A172 (cell line): ENCODE data around the gene LSM10. TPM values are rescaled to one million over a fixed set of nuclear protein-coding genes. Genes with fewer than 3 reads are reported as not detected.

ENCODE experiments used
- DNase-seq: peaks from one replicate; pipeline ENCODE4 v3.0.0-alpha.2; 2015; ENCODE audit warnings: low spot score
- total RNA-seq: library from RNA; depleted of rRNA; stranded (reverse); fragments of >200 nt; shearing (Covaris generic); gene quantifications from 2 replicates; pipeline ENCODE4 v1.2.3, GENCODE V29; 2014; rRNA removed

Gene LSM10
- 6.4 and 7.0 TPM in 2 replicates for total RNA-seq

DNA sequence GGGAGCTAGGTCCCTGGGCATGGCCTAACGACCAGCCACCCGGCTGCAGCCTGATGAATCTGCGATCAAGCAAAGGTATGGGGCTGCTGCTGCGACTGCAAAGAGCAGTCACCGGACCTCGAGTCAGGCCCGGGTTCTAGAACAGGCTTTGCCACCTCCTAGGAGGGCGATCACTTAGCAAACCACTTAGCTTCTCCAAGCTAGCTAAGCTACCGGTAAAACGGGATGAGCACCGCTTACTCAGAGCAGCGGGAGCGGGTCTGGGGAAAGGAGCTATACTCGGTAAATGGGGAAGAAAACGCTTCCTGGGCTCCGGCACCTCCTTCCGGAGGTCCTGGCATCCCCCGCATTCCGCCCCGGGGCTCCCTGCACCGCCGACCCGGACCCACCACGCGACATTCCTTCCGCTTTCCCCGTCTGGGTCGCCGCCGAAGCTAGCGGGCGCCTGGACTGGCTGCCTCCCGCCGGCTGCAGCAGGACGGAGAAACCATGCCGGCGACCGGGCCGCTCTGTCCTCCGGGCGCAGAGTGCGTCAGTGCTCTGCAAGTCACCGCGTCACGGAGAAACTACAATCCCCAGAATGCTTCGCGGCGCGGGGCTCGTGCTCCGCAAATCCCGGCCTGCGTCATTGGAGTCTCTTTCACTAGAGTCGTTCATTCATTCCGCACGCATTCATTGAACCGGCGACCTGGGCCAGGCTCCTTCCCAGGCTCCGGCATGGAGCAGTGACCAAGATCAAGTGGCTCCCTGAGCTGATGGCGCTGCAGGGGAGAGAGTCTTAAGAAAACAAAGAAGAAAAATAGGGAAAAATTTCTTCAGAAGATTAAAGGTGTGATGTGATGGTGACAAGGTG is at the start of gene LSM10:
LSM10 (minus strand) TSS at position 531 of the 853 bp plus-strand sequence. CDS start 3,779 bp downstream, outside the sequence.
- DNase-seq = peak; percentile 78

GRCh38 chr1:36447450-36447849 is 49.7 kb upstream of the LSM10 start:
- no peak for DNase-seq

DNA sequence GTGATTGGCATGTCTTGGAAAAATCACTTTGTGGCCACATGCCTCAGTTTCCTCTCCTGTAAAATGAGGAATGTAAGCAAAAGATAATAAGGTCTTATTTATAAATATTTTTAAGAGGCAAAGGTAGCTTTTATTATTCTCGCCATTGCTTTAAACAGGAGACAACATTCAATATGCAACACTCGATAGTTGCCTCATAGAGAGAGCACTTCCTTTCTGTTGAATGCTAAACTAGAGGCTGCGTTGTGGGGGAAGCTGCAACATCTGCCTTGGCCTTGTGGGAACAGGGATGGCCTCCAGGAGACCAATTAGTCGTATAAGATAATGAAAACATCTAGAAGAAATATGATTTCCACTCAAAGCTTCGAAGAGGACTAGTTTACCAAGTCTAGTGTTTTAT is 49.0 kb upstream of the LSM10 start:
- DNase-seq = no peak

DNA sequence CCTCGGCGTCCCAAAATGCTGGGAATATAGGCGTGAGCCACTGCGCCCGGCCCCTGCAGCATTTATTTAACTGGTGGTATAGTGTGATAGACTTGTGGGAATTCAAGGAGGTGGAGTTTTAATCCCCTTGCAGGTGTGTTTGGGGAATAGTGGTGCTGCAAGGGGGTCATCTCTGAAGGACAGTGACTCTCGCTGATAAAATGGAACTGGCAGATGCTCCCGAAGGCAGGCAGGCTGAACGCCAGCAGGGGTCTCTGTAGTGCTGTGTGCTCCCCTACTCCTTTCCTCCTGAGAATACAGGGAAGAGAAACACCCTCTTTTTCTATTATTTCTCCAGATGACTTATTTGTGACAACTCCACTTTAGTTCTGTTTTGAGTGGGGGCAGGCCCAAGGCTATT is 48.6 kb upstream of the LSM10 start:
- no peak for DNase-seq

GRCh38 chr1:36443297-36443696 is 45.6 kb upstream of the LSM10 start:
- DNase-seq = no peak

DNA sequence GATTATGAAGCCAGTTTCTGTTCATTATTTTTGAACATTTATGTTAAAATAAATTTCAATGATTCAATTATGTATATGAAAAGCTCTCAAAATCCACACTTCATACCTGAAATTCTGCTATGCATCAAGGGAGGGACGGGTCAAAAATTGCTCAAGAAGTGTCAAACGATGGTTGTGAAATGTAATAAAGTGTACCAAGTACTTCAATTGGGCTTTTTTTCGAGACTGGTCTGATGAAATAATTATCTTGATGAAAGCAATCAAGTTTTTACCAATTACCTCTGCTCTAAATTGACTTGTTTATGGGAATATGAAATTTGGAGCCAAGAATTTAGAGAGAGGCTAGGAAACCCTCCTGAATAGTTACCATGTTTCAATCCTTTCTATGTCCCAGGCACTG is 44.6 kb upstream of the LSM10 start:
- DNase-seq = no peak

- no peak for DNase-seq
Measured at GRCh38 chr1:36440646-36441045, 42.9 kb upstream of the LSM10 start.

DNA sequence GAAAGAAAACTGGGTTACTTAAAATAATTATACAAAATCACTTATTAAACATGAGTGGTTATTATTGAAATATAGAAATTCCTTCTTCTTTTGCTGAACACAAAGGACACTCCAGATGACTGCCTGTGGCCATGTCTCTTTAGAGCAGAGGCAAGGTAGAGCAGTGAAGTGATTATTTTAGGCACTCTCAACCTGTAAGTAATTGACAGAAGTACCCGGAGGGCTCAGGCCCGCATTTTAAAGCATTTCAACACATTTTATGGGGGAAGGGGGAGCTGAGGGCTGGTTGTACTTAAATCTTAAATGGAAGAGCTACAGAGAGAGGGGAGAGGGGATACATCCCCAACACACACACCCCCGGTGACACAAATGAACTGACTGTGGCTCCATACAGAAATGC is 42.3 kb upstream of the LSM10 start:
- DNase-seq = no peak

DNA sequence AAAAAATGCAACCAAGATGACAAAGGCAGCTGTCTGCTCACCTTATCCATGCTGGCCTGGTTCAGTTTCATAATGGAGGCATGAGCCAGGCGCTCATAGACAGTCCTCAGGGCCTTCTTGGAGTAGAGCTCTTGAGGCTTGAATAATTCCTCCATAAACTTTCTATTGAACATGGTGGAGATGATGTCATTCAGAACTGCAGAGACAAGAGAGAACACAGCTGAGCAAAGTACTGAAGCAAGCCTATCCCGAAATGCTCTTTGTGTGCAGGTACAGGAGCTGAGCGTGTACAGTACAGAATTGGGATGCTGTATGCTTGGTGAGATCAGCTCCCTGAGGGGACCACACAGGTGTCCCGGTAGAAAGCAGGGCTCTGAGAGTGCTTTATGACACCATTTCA is 41.0 kb upstream of the LSM10 start:
- DNase-seq = no peak

DNA sequence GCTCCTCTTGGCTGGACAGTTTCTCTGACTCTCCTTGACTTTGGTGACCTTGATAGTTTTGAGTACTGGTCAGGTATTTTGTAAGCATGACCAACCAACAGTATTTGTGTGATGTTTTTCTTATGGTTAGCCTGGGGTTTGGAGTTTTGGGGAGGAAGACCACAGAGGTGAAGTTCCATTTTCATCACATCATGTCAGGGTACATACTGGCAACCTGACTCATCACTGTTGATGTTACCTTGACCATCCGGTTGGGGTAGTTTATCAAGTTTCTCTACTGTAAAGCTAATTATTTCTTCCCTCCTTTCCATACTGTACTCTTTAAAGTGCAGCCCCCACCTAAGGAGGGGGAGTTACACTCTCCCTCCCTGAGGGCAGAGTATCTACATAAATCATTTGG is 39.1 kb upstream of the LSM10 start:
- peak; percentile 31 for DNase-seq

DNA sequence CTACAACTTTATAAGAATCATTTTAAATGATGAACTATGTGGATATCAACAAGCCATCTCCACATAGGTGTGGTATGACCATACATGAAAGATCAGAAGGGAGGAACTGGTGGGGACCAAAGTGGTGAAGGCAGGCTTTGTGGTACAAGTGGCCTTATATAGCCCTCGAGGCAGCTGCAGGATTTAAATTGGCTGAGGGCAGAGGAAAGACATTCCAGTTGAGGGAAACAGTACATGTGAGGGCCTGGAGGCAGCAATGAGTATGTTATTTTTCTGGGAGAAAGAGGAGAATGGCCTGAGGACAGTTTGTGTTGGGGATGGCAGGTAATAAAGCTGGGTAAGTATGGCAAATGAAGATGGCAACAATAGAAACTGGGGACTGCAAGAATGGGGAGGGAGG is 35.4 kb upstream of the LSM10 start:
- DNase-seq = no peak

DNA sequence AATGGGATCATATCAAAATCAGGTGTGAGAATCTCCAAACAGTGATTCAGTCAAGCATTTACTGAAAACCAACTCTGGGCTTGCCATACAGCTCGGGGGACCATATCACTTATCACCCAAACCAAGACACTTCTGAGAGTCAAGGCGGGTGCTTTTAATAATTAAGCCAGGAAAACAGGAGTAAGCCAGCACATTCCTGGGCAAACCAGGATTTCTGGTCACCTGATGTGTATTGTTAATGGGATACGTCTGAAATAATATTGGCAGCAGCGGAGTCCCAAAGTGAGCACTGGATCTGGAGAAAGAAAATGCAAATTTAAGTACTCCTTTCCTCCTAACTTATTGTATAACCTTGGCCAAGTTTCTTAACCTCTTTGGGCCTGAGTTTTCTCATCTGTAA is 34.9 kb upstream of the LSM10 start:
- DNase-seq = no peak

GRCh38 chr1:36425791-36426190 is 28.1 kb upstream of the LSM10 start:
- no peak for DNase-seq

- no peak for DNase-seq
Measured at GRCh38 chr1:36421649-36422048, 23.9 kb upstream of the LSM10 start.

DNA sequence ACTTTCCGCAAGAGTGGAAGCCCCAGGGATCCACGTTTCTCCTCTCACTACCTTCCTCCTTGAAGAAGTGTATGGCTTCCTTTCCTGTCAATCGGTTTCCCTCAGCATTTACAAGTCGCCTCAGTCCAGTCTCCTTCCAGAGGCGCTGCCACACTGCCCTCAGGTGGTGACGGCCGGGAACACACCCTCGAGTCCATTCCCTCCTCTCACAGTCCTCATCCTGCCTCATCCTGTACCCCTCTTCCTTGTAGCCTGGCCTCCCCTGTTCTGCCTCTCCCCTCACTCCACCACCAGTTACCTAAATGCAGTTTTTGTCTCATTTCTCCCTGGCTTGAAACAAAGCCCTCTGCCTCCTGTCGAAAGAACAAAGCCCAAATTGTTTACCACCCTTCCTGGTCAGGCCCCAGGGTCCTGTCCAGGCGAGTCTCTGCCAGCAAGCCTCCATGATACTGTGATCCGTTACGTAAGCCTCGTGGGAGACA is 23.2 kb upstream of the LSM10 start:
- DNase-seq = peak; percentile 70

DNA sequence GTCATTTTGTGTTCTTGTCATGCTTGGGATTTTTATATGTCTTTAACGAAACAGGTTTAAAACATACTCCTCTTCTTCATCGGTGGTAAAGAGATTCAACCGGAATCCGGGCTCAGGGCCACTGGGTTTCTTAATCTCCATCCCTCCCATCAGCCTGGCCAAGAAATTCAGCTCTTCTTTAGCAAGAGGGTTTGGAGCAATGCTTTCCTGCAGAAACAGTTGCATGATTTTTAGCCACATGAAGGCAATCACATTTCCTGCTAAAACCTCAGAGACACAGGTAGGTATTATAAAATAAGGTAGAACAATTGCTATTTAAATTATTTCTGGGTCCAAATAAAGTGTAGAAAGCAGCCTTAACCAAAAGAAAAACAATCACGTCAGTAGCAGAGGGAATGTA is 22.7 kb upstream of the LSM10 start:
- DNase-seq = no peak

DNA sequence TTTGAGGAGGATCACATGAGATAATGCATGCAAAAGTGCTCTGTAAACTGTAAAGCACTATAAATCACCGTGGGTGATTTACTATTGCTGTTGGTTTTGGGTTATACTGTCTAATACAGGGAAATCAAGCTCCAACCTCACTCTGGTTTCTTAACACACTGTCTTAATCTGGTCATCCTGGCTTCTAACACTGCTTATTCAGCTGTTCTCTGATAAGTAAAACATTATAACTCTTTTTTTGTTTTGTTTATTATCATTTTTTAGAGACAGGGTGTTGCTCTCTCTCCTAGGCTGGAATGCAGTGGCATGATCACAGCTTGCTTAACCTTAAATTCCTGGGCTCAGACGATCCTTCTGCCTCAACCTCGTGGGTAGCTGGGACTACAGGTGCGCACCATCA is 21.9 kb upstream of the LSM10 start:
- DNase-seq = no peak

- DNase-seq = no peak
Measured at GRCh38 chr1:36419140-36419539, 21.4 kb upstream of the LSM10 start.

DNA sequence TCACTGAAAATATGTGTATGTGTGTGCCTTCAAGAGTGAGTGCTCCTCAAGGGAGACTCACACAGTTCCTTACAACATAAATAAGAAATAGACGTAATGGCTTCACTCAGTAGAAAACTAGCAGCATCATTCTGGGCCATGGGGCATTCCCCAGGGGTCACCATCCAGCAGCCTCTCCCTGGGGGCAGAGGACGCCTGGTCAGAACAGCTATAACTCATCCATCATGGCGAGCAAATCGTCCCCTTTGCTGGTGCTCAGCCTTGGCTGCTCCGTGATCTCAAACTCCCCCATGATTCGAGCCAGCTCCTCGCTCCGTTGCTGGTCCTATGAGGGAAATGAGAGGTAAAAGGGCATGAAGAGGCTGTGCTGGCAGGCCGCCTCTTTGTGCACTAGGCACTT is 20.2 kb upstream of the LSM10 start:
- no peak for DNase-seq

- no peak for DNase-seq
Measured at GRCh38 chr1:36415661-36416326, 18.1 kb upstream of the LSM10 start.

- DNase-seq = no peak
Measured at GRCh38 chr1:36414384-36414783, 16.7 kb upstream of the LSM10 start.

DNA sequence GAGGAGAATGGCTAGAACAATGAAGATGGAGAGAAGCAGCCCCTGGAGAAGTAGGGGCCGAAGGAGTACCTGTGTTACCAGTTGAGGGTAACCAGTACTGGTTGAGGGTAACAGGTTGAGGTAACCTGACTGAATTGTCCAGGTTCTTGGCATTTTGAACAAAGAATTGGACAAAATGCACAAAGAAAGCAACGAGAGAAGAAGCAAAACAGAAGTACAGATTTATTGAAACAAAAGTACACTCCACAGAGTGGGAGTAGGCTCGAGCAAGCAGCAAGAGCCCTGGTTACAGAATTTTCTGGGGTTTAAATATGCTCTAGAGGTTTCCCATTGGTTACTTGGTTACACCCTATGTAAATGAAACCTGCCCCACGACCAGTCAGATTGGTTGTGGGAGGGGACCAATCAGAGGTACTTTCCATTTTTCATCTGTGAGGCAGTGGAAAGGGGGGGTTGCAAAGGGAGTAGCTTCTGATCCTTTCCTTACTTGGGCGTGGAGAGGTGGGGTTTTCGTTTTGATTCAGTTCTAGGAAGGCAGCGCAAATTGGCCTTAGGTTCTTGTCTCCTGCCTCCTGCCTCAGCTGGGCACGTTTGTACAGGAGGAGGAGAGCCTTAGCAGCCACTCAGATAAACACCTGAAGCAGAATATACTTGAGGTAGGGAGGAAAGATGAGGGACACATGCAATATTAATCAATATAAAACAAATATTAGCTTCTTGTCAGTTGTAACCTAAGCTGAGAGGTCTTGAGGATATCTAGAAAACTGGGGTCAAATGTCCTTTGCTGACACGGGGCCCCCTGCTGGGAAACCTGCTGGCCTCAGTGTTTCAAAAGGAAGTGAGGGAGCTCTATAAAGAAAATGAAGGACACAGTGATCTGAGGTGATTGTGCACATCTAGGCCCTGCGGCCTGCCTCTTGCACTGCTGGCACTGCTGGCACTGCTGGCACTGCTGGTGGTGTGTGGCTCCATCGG is 14.3 kb upstream of the LSM10 start:
- DNase-seq = peak; percentile 24
